ENCODE measurements around the gene ABCA5.

The ABCA5 gene, protein sequence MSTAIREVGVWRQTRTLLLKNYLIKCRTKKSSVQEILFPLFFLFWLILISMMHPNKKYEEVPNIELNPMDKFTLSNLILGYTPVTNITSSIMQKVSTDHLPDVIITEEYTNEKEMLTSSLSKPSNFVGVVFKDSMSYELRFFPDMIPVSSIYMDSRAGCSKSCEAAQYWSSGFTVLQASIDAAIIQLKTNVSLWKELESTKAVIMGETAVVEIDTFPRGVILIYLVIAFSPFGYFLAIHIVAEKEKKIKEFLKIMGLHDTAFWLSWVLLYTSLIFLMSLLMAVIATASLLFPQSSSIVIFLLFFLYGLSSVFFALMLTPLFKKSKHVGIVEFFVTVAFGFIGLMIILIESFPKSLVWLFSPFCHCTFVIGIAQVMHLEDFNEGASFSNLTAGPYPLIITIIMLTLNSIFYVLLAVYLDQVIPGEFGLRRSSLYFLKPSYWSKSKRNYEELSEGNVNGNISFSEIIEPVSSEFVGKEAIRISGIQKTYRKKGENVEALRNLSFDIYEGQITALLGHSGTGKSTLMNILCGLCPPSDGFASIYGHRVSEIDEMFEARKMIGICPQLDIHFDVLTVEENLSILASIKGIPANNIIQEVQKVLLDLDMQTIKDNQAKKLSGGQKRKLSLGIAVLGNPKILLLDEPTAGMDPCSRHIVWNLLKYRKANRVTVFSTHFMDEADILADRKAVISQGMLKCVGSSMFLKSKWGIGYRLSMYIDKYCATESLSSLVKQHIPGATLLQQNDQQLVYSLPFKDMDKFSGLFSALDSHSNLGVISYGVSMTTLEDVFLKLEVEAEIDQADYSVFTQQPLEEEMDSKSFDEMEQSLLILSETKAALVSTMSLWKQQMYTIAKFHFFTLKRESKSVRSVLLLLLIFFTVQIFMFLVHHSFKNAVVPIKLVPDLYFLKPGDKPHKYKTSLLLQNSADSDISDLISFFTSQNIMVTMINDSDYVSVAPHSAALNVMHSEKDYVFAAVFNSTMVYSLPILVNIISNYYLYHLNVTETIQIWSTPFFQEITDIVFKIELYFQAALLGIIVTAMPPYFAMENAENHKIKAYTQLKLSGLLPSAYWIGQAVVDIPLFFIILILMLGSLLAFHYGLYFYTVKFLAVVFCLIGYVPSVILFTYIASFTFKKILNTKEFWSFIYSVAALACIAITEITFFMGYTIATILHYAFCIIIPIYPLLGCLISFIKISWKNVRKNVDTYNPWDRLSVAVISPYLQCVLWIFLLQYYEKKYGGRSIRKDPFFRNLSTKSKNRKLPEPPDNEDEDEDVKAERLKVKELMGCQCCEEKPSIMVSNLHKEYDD (N-terminal part only)

DNA sequence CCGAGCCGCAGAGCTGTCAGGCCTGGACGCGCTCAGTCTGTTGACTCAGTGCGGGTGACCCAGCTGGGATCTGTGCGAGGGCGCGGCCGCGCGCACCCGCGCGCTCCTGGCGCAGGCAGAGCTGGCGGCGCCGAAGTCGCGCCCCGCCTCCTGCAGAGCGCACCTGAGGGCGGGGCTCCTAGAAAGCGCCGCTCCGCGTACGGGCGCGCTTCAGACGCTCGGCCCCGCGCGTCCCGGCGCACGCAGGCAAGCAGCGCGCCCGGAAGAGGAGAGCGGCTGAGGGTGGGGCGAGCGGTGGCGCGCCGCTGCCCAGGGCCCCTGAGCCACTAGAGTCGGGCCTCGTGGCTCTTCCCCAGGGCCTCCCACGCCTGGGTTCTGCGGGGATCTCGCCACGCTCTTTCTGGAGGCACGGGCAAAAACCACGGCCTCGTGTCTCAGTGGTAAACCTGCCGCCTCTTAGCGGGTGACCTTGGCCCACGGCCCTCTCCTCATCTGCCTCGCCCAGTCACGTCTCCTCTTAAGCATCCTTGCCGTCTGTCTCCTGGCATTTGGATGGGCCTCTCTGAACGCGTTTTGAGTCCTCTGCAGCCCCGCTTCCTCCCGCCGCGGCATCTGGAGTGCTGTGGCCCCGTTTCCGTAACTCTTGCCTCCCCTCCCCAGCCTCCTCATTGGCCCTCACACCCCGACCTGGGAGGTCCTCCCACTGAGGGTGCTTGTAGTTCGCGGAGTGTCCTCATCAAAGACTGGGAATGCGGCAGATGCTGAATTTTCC lies at the start of gene ABCA5:
Gene ABCA5, minus strand, starts transcription at position 74 of the 772 bp plus-strand sequence. CDS start 12,718 bp downstream, outside the sequence.
- H3K36me3 ChIP-seq (replicated peaks; ENCODE audit: low read depth, low read length) = no peaks in the 10 kb centered on the region
- H2AFZ ChIP-seq (ENCODE audit: low read depth, low read length) = peak within 1 kb of the TSS; percentile 66
- H3K4me2 ChIP-seq (ENCODE audit: low read length) = peak within 1 kb of the TSS; percentile 84
- H3K4me1 ChIP-seq (ENCODE audit: low read length) = peaks cover 11% of the 10 kb centered on the region
- H3K79me2 ChIP-seq (ENCODE audit: low read length) = 0 out of 2 replicates have a peak, but pooled peaks cover 5% of the 10 kb centered on the region
- peak within 1 kb of the TSS; percentile 43; the same call in 1 of the 2 replicates for H3K27ac ChIP-seq (ENCODE audit: low read length)
- peak within 1 kb of the TSS; percentile 79 for H3K4me3 ChIP-seq (ENCODE audit: low read length)
- H3K9ac ChIP-seq (ENCODE audit: low read length) = peak within 1 kb of the TSS; percentile 82
- H3K27me3 ChIP-seq (ENCODE audit: low read depth, low read length) = no peaks in the 10 kb centered on the region
- H3K9me3 ChIP-seq (ENCODE audit: insufficient read depth, low read length) = no peaks in the 10 kb centered on the region
- H4K20me1 ChIP-seq (ENCODE audit: insufficient read depth, low read length) = no peaks in the 10 kb centered on the region
- TF ChIP-seq EZH2phosphoT487 (IDR thresholded peaks at IDR 0.05; ENCODE audit: low read depth) = no peak
- TF ChIP-seq, protein P1, sequence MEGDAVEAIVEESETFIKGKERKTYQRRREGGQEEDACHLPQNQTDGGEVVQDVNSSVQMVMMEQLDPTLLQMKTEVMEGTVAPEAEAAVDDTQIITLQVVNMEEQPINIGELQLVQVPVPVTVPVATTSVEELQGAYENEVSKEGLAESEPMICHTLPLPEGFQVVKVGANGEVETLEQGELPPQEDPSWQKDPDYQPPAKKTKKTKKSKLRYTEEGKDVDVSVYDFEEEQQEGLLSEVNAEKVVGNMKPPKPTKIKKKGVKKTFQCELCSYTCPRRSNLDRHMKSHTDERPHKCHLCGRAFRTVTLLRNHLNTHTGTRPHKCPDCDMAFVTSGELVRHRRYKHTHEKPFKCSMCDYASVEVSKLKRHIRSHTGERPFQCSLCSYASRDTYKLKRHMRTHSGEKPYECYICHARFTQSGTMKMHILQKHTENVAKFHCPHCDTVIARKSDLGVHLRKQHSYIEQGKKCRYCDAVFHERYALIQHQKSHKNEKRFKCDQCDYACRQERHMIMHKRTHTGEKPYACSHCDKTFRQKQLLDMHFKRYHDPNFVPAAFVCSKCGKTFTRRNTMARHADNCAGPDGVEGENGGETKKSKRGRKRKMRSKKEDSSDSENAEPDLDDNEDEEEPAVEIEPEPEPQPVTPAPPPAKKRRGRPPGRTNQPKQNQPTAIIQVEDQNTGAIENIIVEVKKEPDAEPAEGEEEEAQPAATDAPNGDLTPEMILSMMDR (IDR thresholded peaks at IDR 0.05; ENCODE audit: low read depth, low read length) = no peak

DNA sequence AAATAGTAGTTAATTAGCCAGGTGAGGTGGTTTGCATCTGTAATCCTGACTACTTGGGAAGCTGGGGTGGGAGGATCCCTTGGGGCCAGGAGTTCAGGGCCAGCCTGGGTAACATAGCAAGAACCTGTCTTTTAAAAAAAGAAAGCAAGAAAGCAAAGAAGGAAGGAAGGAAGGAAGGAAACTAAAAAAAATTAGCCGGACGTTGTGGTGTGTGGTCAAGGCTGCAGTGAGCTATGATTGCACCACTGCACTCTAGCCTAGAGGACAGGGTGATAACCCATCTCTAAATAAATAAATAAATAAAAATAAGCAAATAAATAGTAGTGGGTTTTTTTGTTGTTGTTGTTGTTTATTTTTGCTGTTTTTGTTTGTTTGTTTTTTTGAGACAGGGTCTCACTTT lies 48.3 kb upstream of the ABCA5 start:
- Histone ChIP-seq H3K36me3 (replicated peaks; ENCODE audit: low read depth, low read length) (no peaks in the 10 kb centered on the region), H3K4me2 (ENCODE audit: low read length) (no peak overlapping the region), H3K79me2 (ENCODE audit: low read length) (no peaks in the 10 kb centered on the region), H3K4me3 (ENCODE audit: low read length) (no peak overlapping the region), H3K9ac (ENCODE audit: low read length) (no peak overlapping the region), H4K20me1 (ENCODE audit: insufficient read depth, low read length) (no peaks in the 10 kb centered on the region), H3K27ac (ENCODE audit: low read length) (no peak overlapping the region), H3K27me3 (ENCODE audit: low read depth, low read length) (no peaks in the 10 kb centered on the region), H3K4me1 (ENCODE audit: low read length) (peaks cover 9% of the 10 kb centered on the region; the same call in 1 of the 2 replicates), H3K9me3 (ENCODE audit: insufficient read depth, low read length) (no peaks in the 10 kb centered on the region), H2AFZ (ENCODE audit: low read depth, low read length) (no peak overlapping the region)
- TF ChIP-seq, protein P1 (IDR thresholded peaks at IDR 0.05; ENCODE audit: low read depth, low read length) = no peak
- no peak for TF ChIP-seq EZH2phosphoT487 (IDR thresholded peaks at IDR 0.05; ENCODE audit: low read depth)

DNA sequence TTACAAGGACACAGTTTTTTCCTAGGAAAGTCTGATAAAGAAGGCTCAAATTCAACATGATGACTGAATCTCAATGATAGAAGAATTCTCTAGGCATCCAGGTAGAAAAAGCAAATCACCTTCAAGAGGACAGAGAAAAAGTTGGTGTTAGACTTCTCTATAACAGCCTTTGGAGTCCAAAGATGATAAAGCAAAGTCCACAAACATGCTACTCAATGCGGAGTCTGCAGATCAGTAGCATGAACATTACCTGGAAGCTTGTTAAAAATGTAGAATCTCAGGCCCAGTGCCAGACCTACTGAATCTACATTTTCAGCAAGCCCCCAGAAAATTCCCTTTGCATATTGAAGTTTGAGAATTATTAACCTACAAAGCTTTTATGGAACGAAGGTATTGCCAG lies 46.1 kb upstream of the ABCA5 start:
- no peaks in the 10 kb centered on the region for H4K20me1 ChIP-seq (ENCODE audit: insufficient read depth, low read length)
- no peak overlapping the region for H3K4me2 ChIP-seq (ENCODE audit: low read length)
- H3K27me3 ChIP-seq (ENCODE audit: low read depth, low read length) = no peaks in the 10 kb centered on the region
- peaks cover 9% of the 10 kb centered on the region; the same call in 1 of the 2 replicates for H3K4me1 ChIP-seq (ENCODE audit: low read length)
- no peak for TF ChIP-seq EZH2phosphoT487 (IDR thresholded peaks at IDR 0.05; ENCODE audit: low read depth)
- TF ChIP-seq, protein P1 (IDR thresholded peaks at IDR 0.05; ENCODE audit: low read depth, low read length) = no peak
- H2AFZ ChIP-seq (ENCODE audit: low read depth, low read length) = no peak overlapping the region
- no peaks in the 10 kb centered on the region for H3K79me2 ChIP-seq (ENCODE audit: low read length)
- H3K27ac ChIP-seq (ENCODE audit: low read length) = no peak overlapping the region
- H3K9ac ChIP-seq (ENCODE audit: low read length) = no peak overlapping the region
- H3K36me3 ChIP-seq (replicated peaks; ENCODE audit: low read depth, low read length) = no peaks in the 10 kb centered on the region
- H3K9me3 ChIP-seq (ENCODE audit: insufficient read depth, low read length) = no peaks in the 10 kb centered on the region
- H3K4me3 ChIP-seq (ENCODE audit: low read length) = no peak overlapping the region
